ENCODE data around the gene FAM81B.

FAM81B gene

DNA sequence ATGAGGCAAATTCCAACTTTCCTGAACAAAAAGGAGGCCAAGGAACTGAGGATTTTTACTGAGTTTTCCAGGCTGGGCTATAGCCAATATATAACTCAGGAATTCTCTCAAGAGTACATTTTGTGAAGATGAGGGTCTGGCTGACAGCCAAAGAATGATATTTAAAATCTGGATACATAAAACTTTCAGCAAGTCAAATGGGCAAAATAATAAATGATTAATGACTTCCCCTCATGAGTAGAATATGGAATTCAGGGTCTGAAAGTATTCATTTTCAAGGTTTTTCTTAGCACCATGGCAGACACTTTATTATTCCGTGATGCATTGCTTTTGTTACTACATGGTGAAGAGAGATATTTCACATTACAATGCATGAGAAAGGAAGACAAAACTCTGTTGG, 7.8 kb downstream of the FAM81B start:
- H3K36me3 ChIP-seq (ENCODE audit: low read length): no peaks in the 10 kb centered on the region
- H3K9me2 ChIP-seq (replicated peaks; ENCODE audit: insufficient read depth, low read length): no peaks in the 10 kb centered on the region
- H3K4me2 ChIP-seq (ENCODE audit: low read depth, low read length, poor library complexity, severe bottlenecking): no peak overlapping the region
- no peak overlapping the region for H3K9ac ChIP-seq (ENCODE audit: low read length)
- no peaks in the 10 kb centered on the region for H3K79me2 ChIP-seq (ENCODE audit: insufficient read depth, low read length)
- no peak overlapping the region for H3K4me3 ChIP-seq (ENCODE audit: insufficient read depth, low read length, poor library complexity, severe bottlenecking)
- no peaks in the 10 kb centered on the region for H4K20me1 ChIP-seq (ENCODE audit: low read depth, low read length)
- H3K9me3 ChIP-seq (ENCODE audit: insufficient read depth, low read length): no peaks in the 10 kb centered on the region
- TF ChIP-seq, protein P1, sequence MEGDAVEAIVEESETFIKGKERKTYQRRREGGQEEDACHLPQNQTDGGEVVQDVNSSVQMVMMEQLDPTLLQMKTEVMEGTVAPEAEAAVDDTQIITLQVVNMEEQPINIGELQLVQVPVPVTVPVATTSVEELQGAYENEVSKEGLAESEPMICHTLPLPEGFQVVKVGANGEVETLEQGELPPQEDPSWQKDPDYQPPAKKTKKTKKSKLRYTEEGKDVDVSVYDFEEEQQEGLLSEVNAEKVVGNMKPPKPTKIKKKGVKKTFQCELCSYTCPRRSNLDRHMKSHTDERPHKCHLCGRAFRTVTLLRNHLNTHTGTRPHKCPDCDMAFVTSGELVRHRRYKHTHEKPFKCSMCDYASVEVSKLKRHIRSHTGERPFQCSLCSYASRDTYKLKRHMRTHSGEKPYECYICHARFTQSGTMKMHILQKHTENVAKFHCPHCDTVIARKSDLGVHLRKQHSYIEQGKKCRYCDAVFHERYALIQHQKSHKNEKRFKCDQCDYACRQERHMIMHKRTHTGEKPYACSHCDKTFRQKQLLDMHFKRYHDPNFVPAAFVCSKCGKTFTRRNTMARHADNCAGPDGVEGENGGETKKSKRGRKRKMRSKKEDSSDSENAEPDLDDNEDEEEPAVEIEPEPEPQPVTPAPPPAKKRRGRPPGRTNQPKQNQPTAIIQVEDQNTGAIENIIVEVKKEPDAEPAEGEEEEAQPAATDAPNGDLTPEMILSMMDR (IDR thresholded peaks at IDR 0.05; ENCODE audit: insufficient read depth, low read length, poor library complexity, severe bottlenecking): no peak
- no peak for TF ChIP-seq EZH2phosphoT487 (conservative IDR thresholded peaks at IDR 0.05; ENCODE audit: low read length)
- no peak overlapping the region for H3K27ac ChIP-seq (ENCODE audit: low read depth, low read length)
- no peaks in the 10 kb centered on the region for H3F3A ChIP-seq (ENCODE audit: insufficient read depth)
- no peak overlapping the region for H2AFZ ChIP-seq (ENCODE audit: low read depth, low read length, severe bottlenecking)
- no peaks in the 10 kb centered on the region for H3K27me3 ChIP-seq (ENCODE audit: low read length)

DNA sequence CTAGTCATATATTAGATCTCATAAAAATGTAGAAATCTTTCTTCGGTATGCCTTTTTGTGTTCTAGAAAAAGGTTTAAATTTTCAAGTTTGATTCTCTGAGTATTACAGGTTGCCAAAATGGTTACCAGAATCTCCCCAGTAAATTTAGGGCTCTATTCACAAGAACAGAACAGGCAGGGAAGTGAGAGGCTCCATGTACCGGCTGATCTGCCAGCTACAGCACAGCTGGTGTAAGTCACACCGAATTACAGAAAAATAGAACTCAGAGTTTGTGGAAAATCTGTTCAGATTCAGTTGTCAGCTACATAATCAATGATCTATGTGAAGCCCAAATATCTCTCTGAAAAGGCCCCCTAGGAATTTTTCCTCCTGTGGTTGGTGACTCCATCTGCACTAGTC, 10.5 kb downstream of the FAM81B start:
- no peaks in the 10 kb centered on the region for H3F3A ChIP-seq (ENCODE audit: insufficient read depth)
- H3K4me3 ChIP-seq (ENCODE audit: insufficient read depth, low read length, poor library complexity, severe bottlenecking): no peak overlapping the region
- no peak overlapping the region for H3K9ac ChIP-seq (ENCODE audit: low read length)
- no peak overlapping the region for H3K27ac ChIP-seq (ENCODE audit: low read depth, low read length)
- no peaks in the 10 kb centered on the region for H3K9me2 ChIP-seq (replicated peaks; ENCODE audit: insufficient read depth, low read length)
- H3K36me3 ChIP-seq (ENCODE audit: low read length): no peaks in the 10 kb centered on the region
- no peaks in the 10 kb centered on the region for H3K27me3 ChIP-seq (ENCODE audit: low read length)
- no peaks in the 10 kb centered on the region for H3K9me3 ChIP-seq (ENCODE audit: insufficient read depth, low read length)
- H4K20me1 ChIP-seq (ENCODE audit: low read depth, low read length): no peaks in the 10 kb centered on the region
- TF ChIP-seq, protein P1 (IDR thresholded peaks at IDR 0.05; ENCODE audit: insufficient read depth, low read length, poor library complexity, severe bottlenecking): no peak
- no peak for TF ChIP-seq EZH2phosphoT487 (conservative IDR thresholded peaks at IDR 0.05; ENCODE audit: low read length)
- no peaks in the 10 kb centered on the region for H3K79me2 ChIP-seq (ENCODE audit: insufficient read depth, low read length)
- no peak overlapping the region for H2AFZ ChIP-seq (ENCODE audit: low read depth, low read length, severe bottlenecking)
- no peak overlapping the region for H3K4me2 ChIP-seq (ENCODE audit: low read depth, low read length, poor library complexity, severe bottlenecking)

DNA sequence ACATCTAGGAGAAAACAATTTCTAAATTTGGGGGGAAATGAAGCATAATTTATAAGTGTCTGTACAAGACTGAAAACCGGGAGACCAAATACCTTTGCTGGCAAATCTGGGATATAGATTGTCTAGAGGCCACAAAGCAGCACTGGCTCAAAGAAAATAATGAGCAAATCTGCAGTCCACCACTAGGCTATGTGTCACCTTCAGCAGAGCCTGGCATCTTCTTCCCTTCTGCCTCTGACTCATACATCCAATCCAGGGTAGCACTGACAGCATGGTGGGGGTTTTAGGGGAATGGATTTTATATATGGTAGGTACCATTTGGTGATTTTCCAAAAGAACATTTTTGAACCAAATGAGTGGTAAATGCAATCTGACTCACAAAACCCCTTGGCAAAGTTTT, 12.8 kb downstream of the FAM81B start:
- H3K4me2 ChIP-seq (ENCODE audit: low read depth, low read length, poor library complexity, severe bottlenecking): no peak overlapping the region
- H3K36me3 ChIP-seq (ENCODE audit: low read length): no peaks in the 10 kb centered on the region
- H3F3A ChIP-seq (ENCODE audit: insufficient read depth): no peaks in the 10 kb centered on the region
- no peaks in the 10 kb centered on the region for H3K9me2 ChIP-seq (replicated peaks; ENCODE audit: insufficient read depth, low read length)
- TF ChIP-seq, protein P1 (IDR thresholded peaks at IDR 0.05; ENCODE audit: insufficient read depth, low read length, poor library complexity, severe bottlenecking): no peak
- TF ChIP-seq EZH2phosphoT487 (conservative IDR thresholded peaks at IDR 0.05; ENCODE audit: low read length): no peak
- H3K27me3 ChIP-seq (ENCODE audit: low read length): no peaks in the 10 kb centered on the region
- H3K9ac ChIP-seq (ENCODE audit: low read length): no peak overlapping the region
- H2AFZ ChIP-seq (ENCODE audit: low read depth, low read length, severe bottlenecking): no peak overlapping the region
- no peaks in the 10 kb centered on the region for H3K79me2 ChIP-seq (ENCODE audit: insufficient read depth, low read length)
- H3K9me3 ChIP-seq (ENCODE audit: insufficient read depth, low read length): no peaks in the 10 kb centered on the region
- H3K4me3 ChIP-seq (ENCODE audit: insufficient read depth, low read length, poor library complexity, severe bottlenecking): no peak overlapping the region
- H4K20me1 ChIP-seq (ENCODE audit: low read depth, low read length): no peaks in the 10 kb centered on the region
- no peak overlapping the region for H3K27ac ChIP-seq (ENCODE audit: low read depth, low read length)
